GM21737 (cell line): ENCODE measurements around the gene HNRNPL.
"Not testable (repeated sequence)": the region's sequence is repeated elsewhere in the genome, so short reads cannot be mapped to it uniquely, and the experiment has no call there.

Experiments used
- ATAC-seq: cut with Tn5 transposase; IDR thresholded peaks from one replicate; pipeline ENCODE4 v1.9.1; 2021; ENCODE audit warnings: mild to moderate bottlenecking, moderate library complexity; ENCODE audit not compliant: unreplicated experiment

The HNRNPL gene

GRCh38 chr19:38830039-38830733 lies 19.6 kb downstream of the HNRNPL start:
- no peak for ATAC-seq

GRCh38 chr19:38829203-38829602 lies 20.6 kb downstream of the HNRNPL start:
- not testable (repeated sequence) for ATAC-seq

- ATAC-seq = no peak
Measured at GRCh38 chr19:38826856-38827551, 22.8 kb downstream of the HNRNPL start.

- ATAC-seq = not testable (repeated sequence)
Measured at GRCh38 chr19:38825936-38826335, 23.9 kb downstream of the HNRNPL start.

- ATAC-seq = not testable (repeated sequence)
Measured at GRCh38 chr19:38821230-38821825, 28.5 kb downstream of the HNRNPL start.

GRCh38 chr19:38819231-38819920 lies 30.4 kb downstream of the HNRNPL start:
- ATAC-seq = no peak

- no peak for ATAC-seq
Measured at GRCh38 chr19:38817081-38817480, 32.7 kb downstream of the HNRNPL start.

GRCh38 chr19:38816131-38816750 lies 33.5 kb downstream of the HNRNPL start:
- no peak for ATAC-seq

- no peak for ATAC-seq
Measured at GRCh38 chr19:38815059-38816001, 34.5 kb downstream of the HNRNPL start.

- ATAC-seq = not testable (repeated sequence)
Measured at GRCh38 chr19:38813932-38814331, 35.9 kb downstream of the HNRNPL start.

GRCh38 chr19:38813323-38813722 lies 36.5 kb downstream of the HNRNPL start:
- no peak for ATAC-seq

GRCh38 chr19:38812841-38813320 lies 36.9 kb downstream of the HNRNPL start, which contains the start of gene LGALS4:
LGALS4 (minus strand) TSS chr19:38812945; CDS start chr19:38812886, 59 bp downstream.
- ATAC-seq = no peak

- no peak for ATAC-seq
Measured at GRCh38 chr19:38812009-38812840, 37.6 kb downstream of the HNRNPL start.

GRCh38 chr19:38809592-38810252 lies 40.1 kb downstream of the HNRNPL start:
- ATAC-seq = no peak

GRCh38 chr19:38808741-38809140 lies 41.0 kb downstream of the HNRNPL start:
- no peak for ATAC-seq

- not testable (repeated sequence) for ATAC-seq
Measured at GRCh38 chr19:38807374-38808098, 42.2 kb downstream of the HNRNPL start.

GRCh38 chr19:38806371-38806770 lies 43.4 kb downstream of the HNRNPL start:
- no peak for ATAC-seq

- no peak for ATAC-seq
Measured at GRCh38 chr19:38805180-38805579, 44.6 kb downstream of the HNRNPL start.
